Measurements from ENCODE around the gene TESK2.

GRCh38 chr1:45512641-45513054 lies 21.7 kb upstream of the TESK2 start:
- TF ChIP-seq ZNF274 (IDR thresholded peaks at IDR 0.05; ENCODE audit: low read depth, low read length) (no peak), YY1 (IDR thresholded peaks at IDR 0.05; ENCODE audit: insufficient read depth, insufficient read length) (no peak), SUZ12 (IDR thresholded peaks at IDR 0.05; ENCODE audit: extremely low read depth, insufficient read depth, insufficient read length) (no peak)
